Measurements from ENCODE around the gene MAL. TPM values are rescaled to one million over a fixed set of nuclear protein-coding genes. Genes with fewer than 3 reads are reported as not detected.

Gene MAL
- total RNA-seq, 1 donor from 2014 or later, result 0.41 TPM

DNA sequence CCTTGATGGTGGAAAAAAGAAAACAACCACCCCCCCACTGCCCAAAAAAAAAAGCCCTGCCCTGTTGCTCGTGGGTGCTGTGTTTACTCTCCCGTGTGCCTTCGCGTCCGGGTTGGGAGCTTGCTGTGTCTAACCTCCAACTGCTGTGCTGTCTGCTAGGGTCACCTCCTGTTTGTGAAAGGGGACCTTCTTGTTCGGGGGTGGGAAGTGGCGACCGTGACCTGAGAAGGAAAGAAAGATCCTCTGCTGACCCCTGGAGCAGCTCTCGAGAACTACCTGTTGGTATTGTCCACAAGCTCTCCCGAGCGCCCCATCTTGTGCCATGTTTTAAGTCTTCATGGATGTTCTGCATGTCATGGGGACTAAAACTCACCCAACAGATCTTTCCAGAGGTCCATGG, 28.0 kb downstream of the MAL start:
- H3K9ac ChIP-seq (ENCODE audit: low read length), result no peak overlapping the region
- no peak for FAIRE-seq
- no peaks in the 10 kb centered on the region for H4K20me1 ChIP-seq (ENCODE audit: insufficient read depth, low read length)
- H2AFZ ChIP-seq (ENCODE audit: low read depth, low read length), result no peak overlapping the region
- Mint-ChIP-seq H3K4me3 (ENCODE audit: unreplicated experiment) (no peak overlapping the region), H3K27me3 (ENCODE audit: low read depth, unreplicated experiment) (peaks cover 54% of the 10 kb centered on the region), H3K9me3 (ENCODE audit: unreplicated experiment) (no peaks in the 10 kb centered on the region), H3K27ac (ENCODE audit: unreplicated experiment) (no peak overlapping the region), H3K36me3 (ENCODE audit: low read depth, unreplicated experiment) (no peaks in the 10 kb centered on the region), H3K4me1 (ENCODE audit: low read depth, unreplicated experiment) (peaks cover 10% of the 10 kb centered on the region)
- H3K4me2 ChIP-seq (ENCODE audit: low read length), result no peak overlapping the region
- TF ChIP-seq EZH2 (IDR thresholded peaks at IDR 0.05; ENCODE audit: insufficient read depth, low read length), result no peak
- TF ChIP-seq, protein P1, sequence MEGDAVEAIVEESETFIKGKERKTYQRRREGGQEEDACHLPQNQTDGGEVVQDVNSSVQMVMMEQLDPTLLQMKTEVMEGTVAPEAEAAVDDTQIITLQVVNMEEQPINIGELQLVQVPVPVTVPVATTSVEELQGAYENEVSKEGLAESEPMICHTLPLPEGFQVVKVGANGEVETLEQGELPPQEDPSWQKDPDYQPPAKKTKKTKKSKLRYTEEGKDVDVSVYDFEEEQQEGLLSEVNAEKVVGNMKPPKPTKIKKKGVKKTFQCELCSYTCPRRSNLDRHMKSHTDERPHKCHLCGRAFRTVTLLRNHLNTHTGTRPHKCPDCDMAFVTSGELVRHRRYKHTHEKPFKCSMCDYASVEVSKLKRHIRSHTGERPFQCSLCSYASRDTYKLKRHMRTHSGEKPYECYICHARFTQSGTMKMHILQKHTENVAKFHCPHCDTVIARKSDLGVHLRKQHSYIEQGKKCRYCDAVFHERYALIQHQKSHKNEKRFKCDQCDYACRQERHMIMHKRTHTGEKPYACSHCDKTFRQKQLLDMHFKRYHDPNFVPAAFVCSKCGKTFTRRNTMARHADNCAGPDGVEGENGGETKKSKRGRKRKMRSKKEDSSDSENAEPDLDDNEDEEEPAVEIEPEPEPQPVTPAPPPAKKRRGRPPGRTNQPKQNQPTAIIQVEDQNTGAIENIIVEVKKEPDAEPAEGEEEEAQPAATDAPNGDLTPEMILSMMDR (IDR thresholded peaks at IDR 0.05; ENCODE audit: insufficient read depth, low read depth, low read length), result no peak
- no peaks in the 10 kb centered on the region for H3K9me3 ChIP-seq (ENCODE audit: insufficient read depth, low read depth, low read length)
- H3K36me3 ChIP-seq (ENCODE audit: insufficient read depth, low read length), result no peaks in the 10 kb centered on the region
- no peaks in the 10 kb centered on the region for H3K79me2 ChIP-seq (ENCODE audit: insufficient read depth, low read length)
- no peak overlapping the region for H3K4me3 ChIP-seq (ENCODE audit: insufficient read depth, low read depth, low read length)
- H3K27ac ChIP-seq (ENCODE audit: low read depth, low read length), result no peak overlapping the region
- DNase-seq (ENCODE audit: low read depth), result no peak
- H3K27me3 ChIP-seq (ENCODE audit: insufficient read depth, low read length), result peaks cover 2% of the 10 kb centered on the region
- H3K4me1 ChIP-seq (ENCODE audit: insufficient read depth, low read length), result peaks cover 11% of the 10 kb centered on the region

DNA sequence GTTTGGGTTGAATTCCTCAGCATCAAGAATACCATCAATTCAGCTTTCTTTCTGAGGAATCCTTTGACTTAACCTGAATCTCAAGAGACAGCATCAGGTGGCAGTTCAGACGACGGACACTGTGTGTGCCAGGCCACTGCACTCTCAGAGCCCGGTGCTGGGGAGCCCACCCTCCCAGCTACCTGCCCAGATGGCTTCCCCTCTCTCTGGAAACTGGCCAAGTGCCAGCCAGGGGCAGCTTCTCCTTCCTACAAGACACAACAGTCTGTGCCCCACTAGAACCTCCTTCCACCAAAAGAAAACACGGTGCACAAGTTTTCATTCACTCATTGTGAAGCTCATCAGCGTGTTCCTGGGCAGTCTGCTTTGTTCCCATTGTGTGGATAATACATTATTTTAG, 28.5 kb downstream of the MAL start:
- no peak overlapping the region for H3K27ac Mint-ChIP-seq (ENCODE audit: unreplicated experiment)
- no peaks in the 10 kb centered on the region for H3K79me2 ChIP-seq (ENCODE audit: insufficient read depth, low read length)
- H3K9ac ChIP-seq (ENCODE audit: low read length), result no peak overlapping the region
- peaks cover 10% of the 10 kb centered on the region for H3K4me1 Mint-ChIP-seq (ENCODE audit: low read depth, unreplicated experiment)
- H3K36me3 Mint-ChIP-seq (ENCODE audit: low read depth, unreplicated experiment), result no peaks in the 10 kb centered on the region
- H3K36me3 ChIP-seq (ENCODE audit: insufficient read depth, low read length), result no peaks in the 10 kb centered on the region
- H3K27me3 ChIP-seq (ENCODE audit: insufficient read depth, low read length), result peaks cover 2% of the 10 kb centered on the region
- no peak overlapping the region for H3K27ac ChIP-seq (ENCODE audit: low read depth, low read length)
- no peaks in the 10 kb centered on the region for H3K9me3 ChIP-seq (ENCODE audit: insufficient read depth, low read depth, low read length)
- H3K4me3 Mint-ChIP-seq (ENCODE audit: unreplicated experiment), result no peak overlapping the region
- H4K20me1 ChIP-seq (ENCODE audit: insufficient read depth, low read length), result no peaks in the 10 kb centered on the region
- H2AFZ ChIP-seq (ENCODE audit: low read depth, low read length), result no peak overlapping the region
- no peak for FAIRE-seq
- peaks cover 51% of the 10 kb centered on the region for H3K27me3 Mint-ChIP-seq (ENCODE audit: low read depth, unreplicated experiment)
- no peak for DNase-seq (ENCODE audit: low read depth)
- H3K4me1 ChIP-seq (ENCODE audit: insufficient read depth, low read length), result peaks cover 11% of the 10 kb centered on the region
- TF ChIP-seq, protein P1 (IDR thresholded peaks at IDR 0.05; ENCODE audit: insufficient read depth, low read depth, low read length), result no peak
- TF ChIP-seq EZH2 (IDR thresholded peaks at IDR 0.05; ENCODE audit: insufficient read depth, low read length), result no peak
- H3K4me3 ChIP-seq (ENCODE audit: insufficient read depth, low read depth, low read length), result no peak overlapping the region
- H3K4me2 ChIP-seq (ENCODE audit: low read length), result no peak overlapping the region
- H3K9me3 Mint-ChIP-seq (ENCODE audit: unreplicated experiment), result no peaks in the 10 kb centered on the region

- H4K20me1 ChIP-seq (ENCODE audit: insufficient read depth, low read length), result no peaks in the 10 kb centered on the region
- no peak overlapping the region for H3K9ac ChIP-seq (ENCODE audit: low read length)
- Mint-ChIP-seq H3K9me3 (ENCODE audit: unreplicated experiment) (no peaks in the 10 kb centered on the region), H3K4me1 (ENCODE audit: low read depth, unreplicated experiment) (peaks cover 10% of the 10 kb centered on the region), H3K4me3 (ENCODE audit: unreplicated experiment) (peak overlapping the region; percentile 22), H3K27ac (ENCODE audit: unreplicated experiment) (no peak overlapping the region), H3K27me3 (ENCODE audit: low read depth, unreplicated experiment) (peaks cover 46% of the 10 kb centered on the region), H3K36me3 (ENCODE audit: low read depth, unreplicated experiment) (no peaks in the 10 kb centered on the region)
- H3K4me2 ChIP-seq (ENCODE audit: low read length), result no peak overlapping the region
- H3K4me3 ChIP-seq (ENCODE audit: insufficient read depth, low read depth, low read length), result no peak overlapping the region
- H3K36me3 ChIP-seq (ENCODE audit: insufficient read depth, low read length), result no peaks in the 10 kb centered on the region
- H3K9me3 ChIP-seq (ENCODE audit: insufficient read depth, low read depth, low read length), result no peaks in the 10 kb centered on the region
- peaks cover 11% of the 10 kb centered on the region for H3K4me1 ChIP-seq (ENCODE audit: insufficient read depth, low read length)
- FAIRE-seq, result no peak
- no peak for TF ChIP-seq EZH2 (IDR thresholded peaks at IDR 0.05; ENCODE audit: insufficient read depth, low read length)
- TF ChIP-seq, protein P1 (IDR thresholded peaks at IDR 0.05; ENCODE audit: insufficient read depth, low read depth, low read length), result no peak
- H3K27ac ChIP-seq (ENCODE audit: low read depth, low read length), result no peak overlapping the region
- no peak for DNase-seq (ENCODE audit: low read depth)
- no peaks in the 10 kb centered on the region for H3K79me2 ChIP-seq (ENCODE audit: insufficient read depth, low read length)
- no peak overlapping the region for H2AFZ ChIP-seq (ENCODE audit: low read depth, low read length)
- peaks cover 2% of the 10 kb centered on the region for H3K27me3 ChIP-seq (ENCODE audit: insufficient read depth, low read length)
These were observed 29.8 kb downstream of the MAL start for GRCh38 chr2:95055262-95055661.
